OCI-LY3 (cell line): Measurements from ENCODE around the gene NUP62.

Source experiments
- EZH2phosphoT487 ChIP-seq: fragments of 200-600 bp; shearing (Covaris generic); IDR thresholded peaks from 2 replicates; pipeline ENCODE4 v1.6.1; 2018; ENCODE audit warnings: antibody characterized with exemption, mixed run types, low read depth
- TF ChIP-seq, protein P1 (sequence below): fragments of 200-600, 300-600 bp; sonication (generic); IDR thresholded peaks from 2 replicates; pipeline ENCODE4 v1.5.1; 2014; ENCODE audit warnings: antibody characterized with exemption, low read length, low read depth

DNA sequence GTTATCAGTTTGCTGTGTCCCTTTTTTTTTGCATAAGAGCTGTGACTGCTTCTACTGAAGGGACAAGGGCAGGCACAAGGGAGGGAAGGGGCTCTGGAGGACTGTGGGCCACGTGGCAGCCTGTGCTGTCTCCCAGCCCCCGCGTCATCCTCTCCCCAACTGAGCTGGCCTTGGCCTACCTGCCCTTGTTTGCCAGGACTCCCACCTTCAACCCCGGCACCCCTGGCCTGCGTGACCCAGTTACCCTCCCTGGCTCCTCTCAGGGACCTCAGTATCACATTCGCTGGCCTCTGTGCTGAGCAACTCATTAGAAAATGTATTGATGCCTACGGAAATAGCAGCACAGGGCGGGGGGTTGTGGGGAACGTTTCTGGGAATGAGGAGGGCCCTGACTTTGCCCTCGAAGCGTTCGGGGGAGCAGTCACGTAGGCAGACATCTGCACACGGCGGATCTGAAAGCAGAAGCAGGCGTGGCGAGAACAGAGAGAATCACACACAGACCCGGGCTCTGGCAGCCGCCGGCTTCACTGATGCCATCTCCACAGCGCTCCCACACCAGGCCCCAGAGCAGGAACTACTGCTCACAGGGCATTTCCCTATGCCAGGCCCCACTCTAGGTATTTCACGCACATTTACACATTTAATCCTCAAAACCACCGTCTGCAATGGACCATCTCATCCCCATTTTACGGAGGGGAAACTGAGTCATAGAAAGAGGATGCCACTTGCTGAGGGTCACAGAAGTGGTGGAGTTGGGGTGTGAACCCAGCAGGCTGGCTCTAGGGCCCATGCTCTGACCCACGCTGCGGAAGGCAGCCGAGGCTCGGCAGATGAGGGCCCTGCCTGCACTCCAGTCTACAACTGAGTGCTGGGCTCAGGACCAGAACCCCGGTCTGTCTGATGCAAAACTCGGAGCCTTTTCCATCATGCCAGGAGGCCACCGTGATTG is 6.0 kb downstream of the NUP62 start:
- TF ChIP-seq, protein P1, sequence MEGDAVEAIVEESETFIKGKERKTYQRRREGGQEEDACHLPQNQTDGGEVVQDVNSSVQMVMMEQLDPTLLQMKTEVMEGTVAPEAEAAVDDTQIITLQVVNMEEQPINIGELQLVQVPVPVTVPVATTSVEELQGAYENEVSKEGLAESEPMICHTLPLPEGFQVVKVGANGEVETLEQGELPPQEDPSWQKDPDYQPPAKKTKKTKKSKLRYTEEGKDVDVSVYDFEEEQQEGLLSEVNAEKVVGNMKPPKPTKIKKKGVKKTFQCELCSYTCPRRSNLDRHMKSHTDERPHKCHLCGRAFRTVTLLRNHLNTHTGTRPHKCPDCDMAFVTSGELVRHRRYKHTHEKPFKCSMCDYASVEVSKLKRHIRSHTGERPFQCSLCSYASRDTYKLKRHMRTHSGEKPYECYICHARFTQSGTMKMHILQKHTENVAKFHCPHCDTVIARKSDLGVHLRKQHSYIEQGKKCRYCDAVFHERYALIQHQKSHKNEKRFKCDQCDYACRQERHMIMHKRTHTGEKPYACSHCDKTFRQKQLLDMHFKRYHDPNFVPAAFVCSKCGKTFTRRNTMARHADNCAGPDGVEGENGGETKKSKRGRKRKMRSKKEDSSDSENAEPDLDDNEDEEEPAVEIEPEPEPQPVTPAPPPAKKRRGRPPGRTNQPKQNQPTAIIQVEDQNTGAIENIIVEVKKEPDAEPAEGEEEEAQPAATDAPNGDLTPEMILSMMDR, result no peak
- no peak for TF ChIP-seq EZH2phosphoT487
